Astrocyte of the spinal cord (primary cell): ENCODE results near the gene SLC1A4.
A peak's percentile ranks its signal among the peaks of the same experiment; 100 is the strongest.
"Not testable (repeated sequence)": the region's sequence is repeated elsewhere in the genome, so short reads cannot be mapped to it uniquely, and the experiment has no call there.

ENCODE experiments used
- DNase-seq: peaks from one replicate; pipeline ENCODE4 v3.0.0; 2011; ENCODE audit warnings: low read depth, low spot score
- H3K4me3 ChIP-seq: 2 replicates; pipeline ENCODE4 v1.5.1; 2011; ENCODE audit warnings: low read depth, mild to moderate bottlenecking, low read length, moderate library complexity
- CTCF ChIP-seq: IDR thresholded peaks from 2 replicates; pipeline ENCODE4 v1.5.1; 2012; ENCODE audit warnings: low read depth, mild to moderate bottlenecking, low read length, inconsistent platforms
- in situ Hi-C: cut with HindIII; loops from 2 replicates; pipeline ENCODE4 v1.10.0; 2017; ENCODE audit warnings: low sequenced_read_pairs

The SLC1A4 gene

GRCh38 chr2:64952511-64953482 lies 36.4 kb upstream of the SLC1A4 start:
- TF ChIP-seq CTCF, result no peak
- in situ Hi-C loops, result no loop called here
- peak; percentile 88 for DNase-seq
- H3K4me3 ChIP-seq, result no peak overlapping the region

DNA sequence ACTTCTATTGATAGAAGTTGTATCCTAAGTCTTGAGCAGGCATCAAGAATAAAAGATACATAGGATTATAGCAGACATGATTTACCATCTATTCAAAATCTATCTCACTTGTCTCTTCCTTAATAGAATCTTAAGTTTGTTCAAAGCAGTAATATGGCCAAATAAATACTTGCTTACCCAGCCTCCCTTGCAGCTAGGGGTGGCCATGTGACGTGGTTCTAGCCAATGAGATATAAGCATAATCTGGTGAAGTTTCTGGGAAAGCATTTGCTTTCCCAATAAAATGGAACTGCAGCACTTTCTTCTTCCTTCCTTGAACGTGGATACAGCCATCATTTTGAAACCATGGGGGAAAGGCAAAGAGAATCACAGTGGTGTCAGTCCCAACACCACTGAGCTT lies 33.7 kb upstream of the SLC1A4 start:
- no peak for TF ChIP-seq CTCF
- no peak overlapping the region for H3K4me3 ChIP-seq
- in situ Hi-C loops, result no loop called here
- DNase-seq, result no peak

DNA sequence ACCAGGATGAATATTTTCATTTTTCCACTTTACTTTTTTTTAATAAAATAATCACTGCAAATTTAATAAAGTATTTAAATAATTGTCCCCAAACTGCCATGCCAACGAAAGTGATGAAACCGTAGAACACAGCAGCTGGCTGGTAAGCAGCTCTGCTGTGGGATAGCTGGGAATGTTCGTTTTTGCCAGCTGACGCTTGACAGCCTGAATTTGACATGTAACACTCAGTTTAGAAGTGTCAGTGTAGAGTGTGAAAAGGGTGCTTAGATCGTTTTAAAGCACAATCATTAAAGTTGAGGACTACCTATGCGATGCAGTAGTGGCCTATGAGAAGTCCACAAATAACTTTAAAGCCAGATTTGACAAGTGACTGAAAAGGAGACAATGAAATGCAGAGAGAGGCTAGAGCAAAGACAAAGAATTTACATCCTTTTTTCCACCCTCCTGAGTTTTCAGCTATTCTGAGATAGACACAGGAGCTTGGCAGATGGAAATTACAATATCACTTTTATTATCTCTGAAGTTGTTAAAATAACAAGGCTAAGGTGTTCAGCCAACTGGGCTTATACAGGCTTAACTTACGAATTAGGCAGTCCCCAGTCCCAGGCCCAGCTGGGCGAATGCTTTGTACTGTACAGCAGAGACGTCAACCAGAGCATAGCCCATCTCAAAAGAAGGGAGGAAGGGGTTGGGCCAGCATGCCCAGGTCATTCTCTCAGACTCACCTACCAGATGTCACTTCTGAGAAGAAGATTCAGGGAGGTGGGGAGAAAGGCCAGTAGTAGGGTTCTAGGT lies 31.9 kb upstream of the SLC1A4 start:
- in situ Hi-C loops, result no loop called here

DNA sequence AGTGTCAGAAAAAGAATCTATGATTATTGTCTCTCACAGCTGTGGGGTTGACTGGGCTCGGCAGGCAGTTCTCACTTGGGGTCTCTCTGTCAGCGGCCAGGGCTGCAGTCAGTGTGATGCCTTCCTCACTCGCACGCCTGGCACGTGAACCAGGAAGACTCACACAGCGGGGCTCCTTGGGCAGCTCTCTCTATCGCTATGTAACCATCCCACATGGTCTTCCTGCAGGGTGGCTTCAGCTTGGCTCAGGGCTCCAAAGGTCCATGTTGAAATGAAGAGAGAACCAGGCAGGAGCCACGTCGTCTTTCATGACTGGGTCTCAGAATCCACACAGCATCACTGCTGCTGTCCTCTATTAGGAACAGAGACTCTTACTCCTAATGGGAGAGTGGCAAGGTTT lies 30.6 kb upstream of the SLC1A4 start:
- H3K4me3 ChIP-seq, result no peak overlapping the region
- DNase-seq, result no peak
- no peak for TF ChIP-seq CTCF
- in situ Hi-C loops, result no loop called here

More for the DNA sequence above, 31.9 kb upstream of the SLC1A4 start:
- no peak for TF ChIP-seq CTCF
- no peak for DNase-seq
- H3K4me3 ChIP-seq, result no peak overlapping the region

GRCh38 chr2:64960819-64961218 lies 28.4 kb upstream of the SLC1A4 start:
- in situ Hi-C loops, result no loop called here
- no peak for TF ChIP-seq CTCF
- DNase-seq, result no peak
- H3K4me3 ChIP-seq, result no peak overlapping the region

GRCh38 chr2:64963138-64963537 lies 26.1 kb upstream of the SLC1A4 start:
- in situ Hi-C loops, DNase-seq, H3K4me3 ChIP-seq: not testable (repeated sequence)

GRCh38 chr2:64963719-64964118 lies 25.5 kb upstream of the SLC1A4 start:
- in situ Hi-C loops, result no loop called here
- DNase-seq, result no peak
- no peak overlapping the region for H3K4me3 ChIP-seq
- no peak for TF ChIP-seq CTCF
